ENCODE results near the gene SFRP2.

The SFRP2 gene

DNA sequence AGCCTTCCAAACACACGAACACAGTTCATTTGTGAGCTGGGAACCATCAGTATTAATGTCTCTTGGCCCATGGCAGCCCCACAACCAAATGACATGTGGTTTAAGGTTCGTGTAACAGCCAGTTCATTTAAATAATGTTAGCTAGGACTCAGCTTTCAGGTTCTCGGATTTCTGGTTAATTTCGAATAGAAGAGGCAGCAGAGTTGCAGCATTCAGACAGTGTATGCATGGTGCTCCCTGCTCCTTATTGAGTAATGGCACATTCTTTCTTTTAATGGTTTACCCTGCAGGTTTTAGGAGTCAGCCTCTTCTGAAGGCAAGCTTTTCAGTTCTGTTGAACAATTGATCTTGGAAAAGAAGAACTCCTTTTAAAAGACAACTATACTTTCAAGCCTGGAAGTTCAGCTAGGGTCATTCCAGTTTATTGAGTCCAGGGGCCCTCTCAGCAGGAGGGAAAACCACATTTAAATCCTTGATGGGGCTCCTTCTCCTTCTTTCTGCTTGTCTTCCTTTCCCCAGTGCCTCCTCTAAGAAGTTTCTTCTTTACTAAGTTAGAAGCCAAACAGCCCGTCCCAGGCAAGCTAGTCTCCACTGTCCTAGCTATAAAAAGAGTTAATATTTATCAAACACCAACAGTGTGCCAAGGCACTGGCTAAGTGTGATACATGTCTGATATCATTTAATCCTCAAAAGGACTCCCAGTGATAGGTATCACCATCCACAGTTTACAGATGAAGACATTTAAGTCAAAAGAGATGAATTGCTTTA is 24.1 kb downstream of the SFRP2 start:
- DNase-seq = no peak

DNA sequence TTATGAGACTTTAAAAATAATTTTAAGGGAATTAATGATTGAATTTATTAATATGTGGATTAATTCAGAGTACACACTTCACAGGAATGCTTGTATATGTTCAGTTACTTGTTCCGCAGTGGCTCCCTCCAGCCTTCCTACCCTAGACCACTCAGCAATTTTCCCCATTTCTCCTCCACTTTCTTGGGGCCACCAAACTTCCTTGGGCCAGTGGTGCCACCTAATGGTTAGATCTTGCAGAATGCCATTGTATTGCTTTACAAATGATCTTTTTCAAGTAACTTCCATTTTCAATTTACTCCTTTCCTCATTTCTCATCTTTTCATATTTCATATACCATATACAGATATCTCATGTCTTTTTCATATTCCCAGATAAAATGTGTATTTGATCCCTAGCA is 25.5 kb downstream of the SFRP2 start:
- DNase-seq = no peak

DNA sequence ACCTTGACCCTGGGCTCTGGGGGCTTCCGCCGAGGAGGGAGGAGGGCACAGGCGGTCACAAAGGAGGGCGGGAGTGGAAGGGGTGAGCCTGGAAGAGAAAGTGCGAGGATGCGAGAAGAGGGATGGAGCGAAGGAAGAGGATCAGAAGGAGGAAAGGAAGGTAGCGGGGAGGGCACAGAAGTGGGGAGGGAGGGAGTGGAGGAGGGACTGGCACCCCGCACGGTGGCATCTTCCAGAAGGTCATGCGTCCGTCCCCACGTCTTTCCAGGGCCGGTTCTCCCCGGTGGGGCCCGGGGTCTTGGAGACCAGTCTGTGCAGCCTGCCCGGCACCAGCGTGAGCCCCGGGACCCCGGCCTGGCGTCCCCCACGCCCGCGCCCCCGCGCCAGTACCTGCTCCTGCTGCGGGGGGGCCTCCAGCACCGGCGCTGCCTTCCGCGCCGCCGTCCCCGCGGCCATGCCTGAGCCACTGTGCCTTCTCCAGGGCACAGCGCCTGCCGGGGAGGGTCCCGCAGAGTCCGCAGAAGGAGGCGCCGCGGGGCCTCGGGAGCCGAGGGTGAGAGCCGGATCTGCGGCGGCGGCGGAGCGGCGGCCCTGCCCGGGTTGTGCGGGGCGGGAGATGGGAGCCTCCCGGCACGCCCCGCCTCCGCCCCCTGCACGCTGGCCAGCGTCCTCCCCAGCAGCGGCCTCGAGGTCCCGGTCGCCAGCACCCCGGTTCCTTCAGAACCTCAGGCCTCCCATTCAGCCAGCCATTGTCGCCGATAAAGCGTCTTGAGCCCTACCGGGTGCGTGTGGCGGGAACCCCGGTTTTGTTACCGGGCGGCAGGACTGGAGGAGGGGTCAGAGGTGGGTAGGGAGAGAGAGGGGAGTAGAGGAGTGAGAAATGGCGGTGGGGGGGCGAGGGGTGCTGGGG is 29.2 kb downstream of the SFRP2 start, which contains the start of gene RNF175:
Gene RNF175, minus strand, starts transcription at position 618 of the 910 bp plus-strand sequence. Its CDS starts 162 bp downstream, at position 456.
- DNase-seq = no peak

DNA sequence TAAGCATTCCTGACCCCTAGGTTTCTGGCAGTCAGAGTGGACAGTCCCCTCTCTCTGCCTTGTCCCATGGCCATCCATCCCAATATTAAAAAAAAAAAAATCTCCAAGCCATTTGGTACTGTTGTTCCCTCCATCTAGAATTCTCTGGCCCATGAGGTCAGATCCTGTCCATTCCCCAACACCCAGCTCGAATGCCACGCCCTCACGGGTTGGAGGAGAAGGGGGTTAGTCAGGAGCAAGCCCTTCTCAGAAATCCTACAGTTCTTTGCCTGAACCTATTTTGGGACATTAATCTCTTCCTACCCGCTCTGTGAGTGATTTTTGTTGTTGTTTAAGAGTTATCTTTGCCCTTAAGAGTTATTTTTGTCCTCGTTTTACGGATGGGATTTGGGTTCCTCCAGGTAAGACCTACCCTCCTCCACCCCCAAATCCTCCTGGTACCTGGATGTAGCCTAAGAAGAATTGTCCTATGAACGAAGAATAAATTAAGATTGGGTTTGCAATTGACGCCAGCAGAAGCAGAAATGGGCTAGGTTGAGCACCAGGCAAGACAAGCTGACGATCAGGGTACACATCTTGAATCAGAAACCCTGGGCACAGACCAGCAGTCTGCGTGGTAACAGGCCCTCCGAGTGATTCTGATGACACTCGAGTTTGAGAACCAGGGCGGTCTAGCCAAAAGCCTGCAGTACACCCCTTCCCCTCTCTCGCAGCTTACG is 30.0 kb downstream of the SFRP2 start:
- no peak for DNase-seq

DNA sequence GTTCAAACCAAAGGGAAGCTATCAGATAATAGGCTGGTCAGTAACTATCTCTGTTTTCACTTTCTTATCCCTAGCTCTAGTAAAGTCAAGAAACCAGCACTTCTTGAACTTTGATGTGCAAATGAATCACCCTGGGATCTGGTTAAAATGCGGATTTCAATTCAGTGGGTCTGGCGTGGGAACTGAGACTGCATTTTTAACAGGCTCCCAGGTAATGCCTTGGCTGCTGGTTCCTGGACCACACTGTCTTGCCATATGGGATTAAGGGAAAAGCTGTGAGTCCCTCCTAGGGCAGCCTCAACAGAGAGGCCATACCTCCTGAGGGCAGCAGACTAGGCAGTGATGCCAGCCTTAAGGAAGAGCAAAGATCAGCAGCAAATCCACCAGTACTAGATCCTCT is 30.7 kb downstream of the SFRP2 start:
- no peak for DNase-seq

DNA sequence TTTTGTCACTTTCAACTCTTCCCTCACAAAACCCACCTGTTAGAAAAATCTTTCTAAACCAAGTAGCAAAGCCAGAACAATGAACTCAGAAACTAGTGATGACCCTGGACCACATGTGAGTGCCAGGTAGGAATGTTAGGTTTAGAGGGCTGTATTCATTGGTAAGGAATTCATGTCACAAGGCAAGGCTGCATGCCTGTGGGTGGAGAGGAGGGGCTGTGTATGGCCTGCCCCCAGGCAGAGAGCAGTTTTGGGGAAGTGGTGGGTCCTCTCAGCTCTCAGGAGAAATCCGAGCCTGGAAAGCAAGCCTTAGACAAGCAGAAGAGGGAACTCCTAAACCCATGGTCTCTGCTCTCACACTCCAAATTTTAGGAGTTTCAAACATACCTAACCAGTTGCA is 31.5 kb downstream of the SFRP2 start:
- DNase-seq = no peak

DNA sequence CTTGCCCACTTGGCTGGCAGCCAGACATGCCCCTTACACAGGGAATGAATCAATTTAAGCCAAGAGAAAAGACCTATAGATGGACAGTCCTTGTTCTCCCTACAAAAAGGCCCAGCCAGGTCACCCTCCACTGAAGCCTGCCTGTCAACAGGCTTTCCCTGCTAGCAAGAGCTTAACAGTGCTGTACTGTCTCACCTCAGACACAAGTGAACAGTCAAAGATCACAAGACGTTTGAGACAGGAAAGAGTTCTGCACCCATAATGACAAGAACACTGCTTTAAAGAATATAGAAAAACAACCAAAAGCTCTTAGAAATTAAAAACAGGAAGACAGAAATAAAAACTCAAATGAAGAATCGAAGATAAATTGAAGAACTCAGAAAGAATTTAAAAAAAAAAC is 33.7 kb downstream of the SFRP2 start:
- no peak for DNase-seq

DNA sequence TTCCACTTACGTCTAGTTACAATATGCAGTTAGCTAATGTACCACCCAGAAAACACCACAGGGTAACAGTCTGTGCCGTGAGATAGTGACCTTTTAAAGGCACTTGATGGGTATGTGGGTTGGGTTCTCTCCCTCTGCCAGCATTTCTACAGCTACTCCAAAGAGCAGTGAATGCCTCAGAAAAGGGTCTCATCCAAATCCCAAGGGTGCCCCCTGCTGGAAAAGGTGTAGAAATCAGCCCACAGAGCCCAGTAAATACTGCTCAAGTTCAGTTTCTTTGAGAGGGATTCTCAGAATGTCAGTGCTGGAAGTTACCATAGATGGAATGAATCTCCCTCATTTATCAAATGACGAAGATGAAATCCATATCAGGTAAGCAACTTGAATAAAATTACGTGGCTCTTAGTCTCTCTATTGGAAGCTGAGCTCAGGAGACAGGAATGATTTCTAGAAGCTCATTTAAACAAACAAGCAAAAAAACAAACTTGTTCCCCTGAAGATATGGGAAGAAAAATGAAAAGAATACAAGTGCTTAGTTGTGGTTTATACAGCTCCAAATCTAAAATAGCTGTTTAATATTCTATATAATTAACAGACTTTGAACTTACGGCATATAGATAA is 38.6 kb downstream of the SFRP2 start:
- peak; percentile 41 for DNase-seq

DNA sequence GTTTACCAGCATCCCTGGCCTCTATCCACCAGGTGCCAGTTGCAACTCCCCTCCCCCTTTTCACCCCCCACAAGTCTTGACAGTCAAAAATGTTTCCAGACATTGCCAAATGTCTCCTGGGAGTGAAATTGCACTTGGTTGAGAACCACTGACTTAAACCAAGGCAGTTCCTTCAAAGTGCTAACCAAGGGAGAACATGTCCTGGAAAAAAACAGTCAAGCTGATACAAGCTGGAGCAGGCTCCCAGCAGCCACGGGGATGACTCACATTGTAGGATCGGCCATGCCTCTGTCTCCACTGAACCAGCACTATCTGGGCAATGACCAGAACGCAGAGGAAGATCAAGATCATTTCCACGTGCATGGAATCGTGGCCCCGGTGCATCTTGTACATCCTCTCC is 40.5 kb downstream of the SFRP2 start:
- no peak for DNase-seq

DNA sequence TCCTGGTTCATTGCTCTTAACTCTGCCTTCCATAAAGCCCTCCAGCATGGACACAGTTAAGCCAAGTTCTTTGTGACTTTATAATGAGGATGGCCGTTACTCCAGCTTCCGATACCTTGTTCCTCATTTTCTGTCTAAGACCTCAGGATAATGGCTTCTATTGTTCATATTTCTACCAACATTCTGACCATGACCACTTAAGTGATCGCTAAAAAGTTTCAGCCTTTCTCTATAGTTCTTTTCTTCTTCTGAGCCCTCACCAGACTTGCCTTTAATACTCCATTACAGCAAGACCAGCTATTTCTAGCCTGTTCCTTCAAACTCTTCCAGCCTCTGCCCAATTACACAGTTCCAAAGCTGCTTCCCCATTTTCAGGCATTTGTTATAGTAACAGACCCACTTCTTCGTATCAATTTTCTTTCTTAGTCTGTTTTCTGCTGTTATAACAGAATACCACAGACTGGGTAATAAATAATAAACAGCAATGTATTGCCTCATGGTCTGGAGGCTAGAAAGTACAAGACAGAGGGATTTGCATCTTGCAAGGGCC is 41.4 kb downstream of the SFRP2 start:
- DNase-seq = no peak

DNA sequence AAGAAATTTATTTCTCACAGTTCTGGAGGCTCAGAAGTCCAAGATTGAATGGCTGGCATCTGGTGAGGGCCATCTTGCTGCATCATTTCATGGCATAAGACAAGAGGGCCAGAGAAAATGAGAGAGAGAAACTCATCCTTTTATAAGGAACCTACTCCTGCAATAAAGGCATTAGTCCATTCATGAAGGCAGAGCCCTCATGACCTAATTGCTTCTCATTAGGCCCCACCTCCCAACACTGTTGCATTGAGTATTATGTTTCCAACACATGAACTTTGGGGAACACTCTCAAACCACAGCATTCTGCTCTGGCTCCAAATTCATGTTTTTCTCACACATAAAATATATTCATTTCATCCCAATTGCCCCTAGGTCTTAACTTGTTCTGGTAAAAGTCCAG is 43.2 kb downstream of the SFRP2 start:
- no peak for DNase-seq

DNA sequence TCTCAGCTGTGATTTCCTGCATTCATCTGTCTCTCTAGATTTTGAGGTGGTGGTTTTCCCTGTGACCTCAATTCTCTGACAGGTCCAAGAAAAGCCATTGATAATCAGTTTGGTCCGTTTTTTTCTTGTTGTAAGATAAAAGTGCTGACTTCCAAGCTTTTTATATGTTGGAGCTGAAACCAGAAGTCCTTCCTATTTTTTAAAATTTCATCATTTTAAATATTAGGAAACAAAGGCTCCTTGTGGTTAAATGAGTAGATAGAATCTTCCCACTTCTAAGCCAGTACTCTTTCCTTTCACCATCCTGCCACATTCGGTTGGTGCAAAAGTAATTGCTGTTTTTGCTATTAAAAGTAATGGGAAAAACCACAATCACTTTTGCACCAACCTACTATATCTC is 47.3 kb downstream of the SFRP2 start:
- DNase-seq = no peak

DNA sequence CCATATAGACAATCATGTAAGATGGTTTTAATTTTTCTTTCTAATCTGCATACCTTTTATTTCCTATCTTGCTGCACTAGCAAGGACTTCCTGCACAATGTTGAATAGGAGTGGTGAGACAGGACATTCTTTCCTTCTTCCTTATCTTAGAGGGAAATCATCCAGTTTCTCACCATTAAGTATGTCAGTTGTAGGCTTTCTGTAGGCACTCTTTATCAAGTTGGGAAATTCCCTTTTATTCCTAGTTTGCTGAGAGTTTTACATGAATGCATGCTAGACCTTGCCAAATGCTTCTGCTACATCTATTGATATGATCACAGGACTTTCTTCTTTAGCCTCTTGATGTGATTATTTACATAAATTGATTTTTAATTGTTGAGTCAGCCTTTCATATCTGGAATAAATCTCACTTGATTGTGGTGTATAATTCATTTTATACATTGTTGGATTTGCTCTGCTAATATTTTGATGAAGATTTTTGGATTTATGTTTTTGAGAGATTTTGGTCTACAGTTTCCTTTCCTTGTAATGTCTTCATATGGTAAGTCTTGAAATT is 52.9 kb downstream of the SFRP2 start:
- no peak for DNase-seq

DNA sequence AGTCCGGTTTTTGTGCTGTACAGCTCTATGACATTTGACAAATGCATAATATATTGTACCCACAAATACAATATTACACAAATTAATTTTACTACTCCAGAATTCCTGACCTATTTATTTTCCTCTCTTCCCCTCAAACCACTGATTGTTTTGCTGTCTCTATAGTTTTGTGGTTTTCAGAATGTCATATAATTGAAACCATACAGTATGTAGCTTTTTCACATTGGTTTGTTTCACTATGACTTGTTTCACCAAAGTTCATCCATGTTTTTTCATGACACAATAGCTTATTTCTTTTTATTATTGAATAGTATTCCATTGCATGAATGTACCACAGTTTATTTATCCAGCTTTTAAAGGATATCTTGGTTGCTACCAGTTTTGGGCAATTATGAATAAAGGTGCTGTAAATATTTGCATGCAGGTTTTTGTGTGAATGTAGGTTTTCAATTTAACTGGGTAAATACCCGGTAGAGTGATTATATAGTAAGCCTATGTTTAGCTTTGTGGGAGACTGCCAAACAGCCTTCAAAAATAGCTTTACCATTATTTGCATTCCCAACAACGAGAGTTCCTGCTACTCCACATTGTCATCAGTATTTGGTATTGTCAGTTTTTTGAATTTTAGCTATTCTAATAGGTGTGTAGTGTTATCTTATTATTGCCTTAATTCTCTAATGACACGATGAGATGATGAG is 55.0 kb downstream of the SFRP2 start:
- DNase-seq = no peak

DNA sequence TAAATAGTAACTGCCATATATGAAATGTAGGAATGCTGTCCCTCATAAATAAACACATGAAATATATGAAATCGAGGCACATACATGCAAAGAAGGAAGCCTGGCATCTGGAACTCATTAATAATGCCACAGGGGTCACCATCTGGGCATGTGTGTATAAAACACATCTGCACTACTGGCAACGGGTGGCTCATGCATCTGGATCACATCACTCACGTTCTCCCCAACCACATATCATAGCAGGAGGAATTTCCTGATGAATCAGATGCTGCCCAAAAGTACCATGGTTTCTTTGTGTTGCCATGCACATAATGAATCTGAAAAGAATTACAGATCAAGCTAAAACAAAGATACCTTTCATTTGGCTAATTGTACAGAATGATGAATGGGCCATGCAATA is 57.6 kb downstream of the SFRP2 start:
- no peak for DNase-seq
